ENCODE measurements around the gene XYLT1. TPM values are rescaled to one million over a fixed set of nuclear protein-coding genes. Genes with fewer than 3 reads are reported as not detected.

XYLT1 gene
- total RNA-seq, 1 experiment from 2014 or later, result 14.5 TPM

DNA sequence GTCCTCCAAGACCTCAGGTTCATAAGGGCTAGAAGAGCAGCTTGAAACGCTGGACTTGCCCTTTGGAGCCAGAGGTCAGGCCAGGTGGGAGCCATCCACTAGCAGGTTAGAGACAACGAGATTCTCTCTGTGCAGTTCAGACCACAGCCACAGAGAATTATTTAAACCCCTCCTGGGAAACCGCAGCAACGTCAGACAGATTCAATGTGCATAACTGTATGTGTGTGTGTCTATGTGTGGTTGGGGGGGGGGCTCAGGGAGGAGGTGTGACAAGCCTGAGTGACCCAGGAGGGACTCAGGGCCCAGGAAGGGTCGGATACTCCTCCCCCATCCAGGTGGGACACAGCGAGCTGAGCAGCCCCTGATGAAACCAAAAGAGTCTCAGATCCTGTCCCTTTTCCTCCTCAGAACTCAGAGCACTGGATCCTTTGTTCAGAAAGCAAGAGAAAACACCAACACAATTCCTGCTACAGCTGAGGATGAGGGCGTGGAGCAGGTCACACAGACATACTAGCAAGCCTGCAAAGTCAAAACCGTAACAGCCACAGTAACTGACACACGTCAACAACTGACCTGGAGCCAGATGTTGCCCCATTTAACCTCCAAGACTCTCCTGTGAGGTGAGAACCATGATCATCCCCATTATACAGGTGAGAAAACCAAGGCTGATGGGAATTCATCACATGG is 66.8 kb downstream of the XYLT1 start:
- Histone ChIP-seq H3K27ac (ENCODE audit: insufficient read length, low read depth, low read length) (no peak overlapping the region), H3K56ac (ENCODE audit: insufficient read length, low read depth, low read length) (no peak overlapping the region), H3K18ac (ENCODE audit: insufficient read length, low read depth, low read length) (no peak overlapping the region), H3K4me1 (ENCODE audit: insufficient read depth, low read length) (no peaks in the 10 kb centered on the region; the same call in 1 of the 2 replicates), H4K20me1 (ENCODE audit: control insufficient read depth, insufficient read depth, insufficient read length) (no peaks in the 10 kb centered on the region), H3K14ac (ENCODE audit: insufficient read depth, low read length) (no peak overlapping the region; the same call in 1 of the 2 replicates), H3K79me2 (ENCODE audit: insufficient read depth, low read length) (no peaks in the 10 kb centered on the region), H2BK120ac (ENCODE audit: low read depth, low read length, poor library complexity, severe bottlenecking) (no peak overlapping the region), H2AK5ac (ENCODE audit: insufficient read length, low read length) (no peak overlapping the region), H3K23ac (ENCODE audit: insufficient read length, low read depth, low read length) (no peak overlapping the region), H4K8ac (replicated peaks; ENCODE audit: insufficient read length, low read depth, low read length) (no peak overlapping the region), H3K4me2 (ENCODE audit: insufficient read depth, insufficient read length, low read length) (no peak overlapping the region), H3K27me3 (ENCODE audit: insufficient read depth, low read length) (no peaks in the 10 kb centered on the region), H2BK20ac (ENCODE audit: low read depth, low read length, poor library complexity, severe bottlenecking) (no peak overlapping the region), H2BK12ac (ENCODE audit: insufficient read length, low read depth, low read length) (no peak overlapping the region), H2BK5ac (ENCODE audit: insufficient read length, low read length) (no peak overlapping the region), H2BK15ac (ENCODE audit: low read depth, low read length) (no peak overlapping the region), H3T11ph (ENCODE audit: low read length) (no peak overlapping the region), H3K9me3 (ENCODE audit: control insufficient read depth, low read depth, low read length) (no peaks in the 10 kb centered on the region), H3K4ac (ENCODE audit: low read depth, low read length) (no peak overlapping the region), H3K23me2 (ENCODE audit: insufficient read length, low read depth, low read length, poor library complexity, severe bottlenecking) (no peaks in the 10 kb centered on the region), H4K5ac (ENCODE audit: insufficient read length, low read depth, low read length) (no peak overlapping the region), H3K9ac (ENCODE audit: extremely low read depth, insufficient read length, low read length) (no peak overlapping the region), H2AFZ (ENCODE audit: low read length) (no peak overlapping the region), H3K79me1 (ENCODE audit: insufficient read depth, low read depth, low read length, poor library complexity, severe bottlenecking) (no peaks in the 10 kb centered on the region), H4K91ac (ENCODE audit: insufficient read length, low read depth, low read length) (no peak overlapping the region)
- Mint-ChIP-seq H3K4me1 (peaks cover 29 to 34% of the 10 kb centered on the region in 2 experiments), H3K36me3 (ENCODE audit: insufficient read depth in 1 of 3, low read depth in 3 of 3) (peaks cover 3 to 15% (median 5%) of the 10 kb centered on the region in 3 experiments; a peak in 6 of 7 replicates), H3K27ac (peak overlapping the region; percentile 34 to 82 (median 76); a peak in 5 of 7 replicates), H3K27me3 (ENCODE audit: low read depth) (no peaks in the 10 kb centered on the region), H3K4me3 (no peak overlapping the region), H3K9me3 (peaks cover 2 to 4% of the 10 kb centered on the region in 2 experiments; a peak in 3 of 5 replicates)
- WGBS (ENCODE audit: extremely low coverage, insufficient read length, low lambda C conversion rate), result no CpG with 5 or more reads among the region's 9 CpGs
- DNase-seq, result no peak
- TF ChIP-seq, protein P1, sequence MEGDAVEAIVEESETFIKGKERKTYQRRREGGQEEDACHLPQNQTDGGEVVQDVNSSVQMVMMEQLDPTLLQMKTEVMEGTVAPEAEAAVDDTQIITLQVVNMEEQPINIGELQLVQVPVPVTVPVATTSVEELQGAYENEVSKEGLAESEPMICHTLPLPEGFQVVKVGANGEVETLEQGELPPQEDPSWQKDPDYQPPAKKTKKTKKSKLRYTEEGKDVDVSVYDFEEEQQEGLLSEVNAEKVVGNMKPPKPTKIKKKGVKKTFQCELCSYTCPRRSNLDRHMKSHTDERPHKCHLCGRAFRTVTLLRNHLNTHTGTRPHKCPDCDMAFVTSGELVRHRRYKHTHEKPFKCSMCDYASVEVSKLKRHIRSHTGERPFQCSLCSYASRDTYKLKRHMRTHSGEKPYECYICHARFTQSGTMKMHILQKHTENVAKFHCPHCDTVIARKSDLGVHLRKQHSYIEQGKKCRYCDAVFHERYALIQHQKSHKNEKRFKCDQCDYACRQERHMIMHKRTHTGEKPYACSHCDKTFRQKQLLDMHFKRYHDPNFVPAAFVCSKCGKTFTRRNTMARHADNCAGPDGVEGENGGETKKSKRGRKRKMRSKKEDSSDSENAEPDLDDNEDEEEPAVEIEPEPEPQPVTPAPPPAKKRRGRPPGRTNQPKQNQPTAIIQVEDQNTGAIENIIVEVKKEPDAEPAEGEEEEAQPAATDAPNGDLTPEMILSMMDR (conservative IDR thresholded peaks at IDR 0.05), result no peak

All from H9 (cell line).